Glutamatergic neuron (in vitro differentiated cells): ENCODE measurements around the gene MORC2. TPM values are rescaled to one million over a fixed set of nuclear protein-coding genes. Genes with fewer than 3 reads are reported as not detected.

Experiments
- DNase-seq: peaks from one replicate; pipeline ENCODE4 v3.0.0; 2022
- H3K27ac Mint-ChIP-seq: one replicate; pipeline ENCODE4 v1.8.0; 2020; ENCODE audit warnings: mild to moderate bottlenecking, mixed read lengths, inconsistent platforms; ENCODE audit not compliant: unreplicated experiment
- H3K27me3 Mint-ChIP-seq: one replicate; pipeline ENCODE4 v1.8.0; 2020; ENCODE audit warnings: mild to moderate bottlenecking, moderate library complexity, mixed read lengths, inconsistent platforms; ENCODE audit not compliant: unreplicated experiment
- H3K36me3 Mint-ChIP-seq: one replicate; pipeline ENCODE4 v1.8.0; 2020; ENCODE audit warnings: mild to moderate bottlenecking, mixed read lengths, inconsistent platforms; ENCODE audit not compliant: unreplicated experiment
- H3K4me1 Mint-ChIP-seq: one replicate; pipeline ENCODE4 v1.8.0; 2020; ENCODE audit warnings: mild to moderate bottlenecking, low read depth, mixed read lengths, inconsistent platforms; ENCODE audit not compliant: unreplicated experiment
- H3K4me3 Mint-ChIP-seq: one replicate; pipeline ENCODE4 v1.8.0; 2020; ENCODE audit warnings: mild to moderate bottlenecking, mixed read lengths, inconsistent platforms; ENCODE audit not compliant: unreplicated experiment
- H3K9me3 Mint-ChIP-seq: one replicate; pipeline ENCODE4 v1.8.0; 2020; ENCODE audit warnings: mild to moderate bottlenecking, moderate library complexity, mixed read lengths, inconsistent platforms; ENCODE audit not compliant: unreplicated experiment
- total RNA-seq: library from RNA; stranded (reverse); fragmentation: NEBNext Ultra II Directional; extraction: Animal tissue kit (Norgen Biotek cat#: 25700); gene quantifications from one replicate; pipeline ENCODE4 v1.2.1, GENCODE V29; 2021; ENCODE audit not compliant: unreplicated experiment
- TF ChIP-seq, protein P1 (sequence below): fragments of 200-600 bp; sonication (generic); IDR thresholded peaks from one replicate; pipeline ENCODE4 v1.5.0; 2021; ENCODE audit not compliant: partially characterized antibody, unreplicated experiment

Gene MORC2
- total RNA-seq, 1 donor from 2014 or later = 72.8 TPM

DNA sequence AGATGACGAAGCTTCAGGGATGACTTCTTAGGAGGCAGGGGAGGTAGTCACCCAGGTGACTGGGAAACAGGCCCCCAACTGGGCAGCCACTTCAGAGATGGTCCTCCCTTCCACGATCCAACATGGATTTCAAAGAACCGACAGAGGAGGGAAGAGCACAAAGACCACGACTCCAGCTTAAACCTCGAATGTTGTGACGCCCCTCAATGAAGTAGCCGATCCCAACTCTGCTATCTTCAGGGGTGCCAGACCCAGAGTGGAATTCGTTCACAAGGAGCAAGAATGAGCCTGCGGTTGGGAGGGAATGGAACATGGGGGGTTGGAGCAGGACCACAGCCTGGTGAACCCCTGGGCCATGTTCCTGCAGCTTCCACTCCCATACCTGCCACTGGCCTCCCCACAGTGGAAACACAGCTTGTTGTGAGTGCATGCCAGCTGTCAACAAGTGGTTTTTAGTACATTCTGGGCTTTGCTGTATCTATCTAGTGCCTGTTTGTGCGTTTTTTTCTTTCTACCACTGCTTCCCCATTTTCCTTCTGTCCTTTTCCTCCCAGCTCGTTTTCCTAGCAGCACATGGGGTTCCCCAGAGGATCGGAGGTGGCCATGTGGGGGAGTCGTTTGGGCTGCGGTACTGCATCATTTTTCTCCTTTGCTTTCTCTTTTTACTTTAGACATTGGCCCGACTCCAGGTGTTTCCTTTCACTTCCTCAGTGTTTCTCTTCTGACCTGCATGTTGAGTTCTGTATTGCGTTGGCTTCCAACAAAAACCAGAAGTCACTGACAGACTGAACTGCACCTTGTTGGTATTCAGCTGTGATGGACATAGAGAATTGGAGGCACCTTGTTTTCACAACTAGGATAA, 65.8 kb downstream of the MORC2 start:
- peaks cover 6% of the 10 kb centered on the region for H3K4me1 Mint-ChIP-seq
- no peak overlapping the region for H3K4me3 Mint-ChIP-seq
- DNase-seq = no peak
- peaks cover 1% of the 10 kb centered on the region for H3K27me3 Mint-ChIP-seq
- no peaks in the 10 kb centered on the region for H3K9me3 Mint-ChIP-seq
- TF ChIP-seq, protein P1, sequence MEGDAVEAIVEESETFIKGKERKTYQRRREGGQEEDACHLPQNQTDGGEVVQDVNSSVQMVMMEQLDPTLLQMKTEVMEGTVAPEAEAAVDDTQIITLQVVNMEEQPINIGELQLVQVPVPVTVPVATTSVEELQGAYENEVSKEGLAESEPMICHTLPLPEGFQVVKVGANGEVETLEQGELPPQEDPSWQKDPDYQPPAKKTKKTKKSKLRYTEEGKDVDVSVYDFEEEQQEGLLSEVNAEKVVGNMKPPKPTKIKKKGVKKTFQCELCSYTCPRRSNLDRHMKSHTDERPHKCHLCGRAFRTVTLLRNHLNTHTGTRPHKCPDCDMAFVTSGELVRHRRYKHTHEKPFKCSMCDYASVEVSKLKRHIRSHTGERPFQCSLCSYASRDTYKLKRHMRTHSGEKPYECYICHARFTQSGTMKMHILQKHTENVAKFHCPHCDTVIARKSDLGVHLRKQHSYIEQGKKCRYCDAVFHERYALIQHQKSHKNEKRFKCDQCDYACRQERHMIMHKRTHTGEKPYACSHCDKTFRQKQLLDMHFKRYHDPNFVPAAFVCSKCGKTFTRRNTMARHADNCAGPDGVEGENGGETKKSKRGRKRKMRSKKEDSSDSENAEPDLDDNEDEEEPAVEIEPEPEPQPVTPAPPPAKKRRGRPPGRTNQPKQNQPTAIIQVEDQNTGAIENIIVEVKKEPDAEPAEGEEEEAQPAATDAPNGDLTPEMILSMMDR = no peak
- H3K36me3 Mint-ChIP-seq = peaks cover 19% of the 10 kb centered on the region
- H3K27ac Mint-ChIP-seq = no peak overlapping the region

DNA sequence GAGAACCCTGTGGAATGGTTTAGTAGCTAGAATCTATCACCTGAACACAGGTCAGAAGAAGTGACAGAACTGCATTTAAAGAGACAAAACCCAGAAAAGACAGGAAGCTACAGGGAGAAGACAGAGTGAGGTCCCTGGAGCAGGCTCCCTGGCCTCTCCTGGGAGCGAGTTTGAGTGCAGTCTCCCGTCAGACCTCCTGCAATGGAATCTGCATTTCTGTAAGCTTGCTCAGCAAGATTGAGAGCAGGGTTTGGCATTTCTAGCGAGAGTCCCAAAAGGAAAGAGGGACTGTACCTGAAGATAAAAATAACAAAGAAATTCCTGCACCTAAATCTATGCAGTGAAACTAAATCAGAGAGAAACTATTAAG, 74.2 kb downstream of the MORC2 start:
- Mint-ChIP-seq H3K9me3 (peaks cover 7% of the 10 kb centered on the region), H3K36me3 (no peaks in the 10 kb centered on the region), H3K27ac (no peak overlapping the region), H3K4me1 (peaks cover 8% of the 10 kb centered on the region), H3K4me3 (no peak overlapping the region), H3K27me3 (peaks cover 7% of the 10 kb centered on the region)
- no peak for DNase-seq
- TF ChIP-seq, protein P1 = no peak

DNA sequence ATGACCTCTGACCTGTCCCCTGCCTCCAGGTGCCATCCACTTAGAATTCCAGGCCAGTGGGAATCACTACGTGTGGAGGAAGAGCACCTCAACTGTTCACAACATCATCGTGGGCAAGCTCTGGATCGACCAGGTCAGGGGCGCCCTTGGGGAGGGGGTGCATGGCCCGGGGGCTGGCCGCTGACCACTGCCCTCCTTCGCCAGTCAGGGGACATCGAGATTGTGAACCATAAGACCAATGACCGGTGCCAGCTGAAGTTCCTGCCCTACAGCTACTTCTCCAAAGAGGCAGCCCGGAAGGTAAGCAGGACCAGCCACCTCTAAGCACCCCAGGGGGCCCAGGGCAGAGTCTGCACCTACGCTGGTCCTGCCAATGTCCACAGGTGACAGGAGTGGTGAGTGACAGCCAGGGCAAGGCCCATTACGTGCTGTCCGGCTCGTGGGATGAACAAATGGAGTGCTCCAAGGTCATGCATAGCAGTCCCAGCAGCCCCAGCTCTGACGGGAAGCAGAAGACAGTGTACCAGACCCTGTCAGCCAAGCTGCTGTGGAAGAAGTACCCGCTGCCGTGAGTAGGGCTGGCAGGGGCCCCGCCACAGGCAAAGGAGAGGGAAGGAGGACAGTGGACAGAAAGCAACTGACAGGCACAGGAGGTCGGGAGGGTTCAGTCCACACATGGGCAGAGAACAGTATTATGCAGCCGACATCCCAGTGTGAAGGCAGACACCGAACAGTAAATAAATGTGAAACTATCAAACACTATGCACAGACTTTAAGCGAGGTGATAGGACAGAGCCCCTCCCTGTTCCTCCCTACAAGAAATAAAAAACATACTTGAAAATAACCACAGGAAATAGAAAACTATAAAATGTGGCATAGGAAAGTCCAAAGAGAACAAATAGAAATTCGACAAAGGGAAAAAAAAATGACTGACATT, 74.9 kb downstream of the MORC2 start:
- no peak for DNase-seq
- H3K27me3 Mint-ChIP-seq = peaks cover 7% of the 10 kb centered on the region
- no peak overlapping the region for H3K4me3 Mint-ChIP-seq
- no peak overlapping the region for H3K27ac Mint-ChIP-seq
- TF ChIP-seq, protein P1 = no peak
- H3K36me3 Mint-ChIP-seq = no peaks in the 10 kb centered on the region
- H3K9me3 Mint-ChIP-seq = peaks cover 9% of the 10 kb centered on the region
- peaks cover 8% of the 10 kb centered on the region for H3K4me1 Mint-ChIP-seq

DNA sequence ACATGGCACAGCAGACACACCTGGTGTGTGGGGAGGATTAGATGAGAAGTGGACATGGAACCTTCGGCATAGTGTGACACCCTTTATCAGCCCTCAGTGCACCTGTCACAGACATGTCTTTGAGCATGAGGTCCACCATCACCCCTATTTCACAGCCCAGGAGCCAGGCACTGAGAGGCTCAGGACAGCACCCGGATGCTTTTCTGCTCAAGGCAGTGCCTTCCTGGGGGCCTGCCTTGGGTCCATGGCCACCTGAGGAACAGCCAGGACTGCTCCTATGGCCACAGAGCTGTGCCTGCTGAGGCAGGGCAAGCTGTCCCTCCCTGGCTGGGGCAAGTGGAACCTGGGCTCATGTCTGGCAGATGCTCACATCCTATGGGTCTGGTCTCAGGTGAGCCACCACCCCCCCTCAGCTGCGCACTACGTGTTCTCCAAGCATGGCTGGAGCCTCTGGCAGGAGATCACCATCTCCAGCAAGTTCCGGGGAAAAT, 75.8 kb downstream of the MORC2 start:
- TF ChIP-seq, protein P1 = no peak
- Mint-ChIP-seq H3K4me3 (no peak overlapping the region), H3K4me1 (peaks cover 8% of the 10 kb centered on the region), H3K9me3 (peaks cover 9% of the 10 kb centered on the region), H3K36me3 (no peaks in the 10 kb centered on the region), H3K27ac (no peak overlapping the region), H3K27me3 (peaks cover 7% of the 10 kb centered on the region)
- no peak for DNase-seq
